SKM-1 treated with dmso at 0.1 percent for 144 hours (cell line): ENCODE results near the gene ERICH4.
"Not testable (repeated sequence)": the region's sequence is repeated elsewhere in the genome, so short reads cannot be mapped to it uniquely, and the experiment has no call there.

Source experiments
- DNase-seq: peaks from one replicate; lab custom pipeline; 2025; ENCODE audit not compliant: unreplicated experiment; lab: John Stamatoyannopoulos, UW

The ERICH4 gene

DNA sequence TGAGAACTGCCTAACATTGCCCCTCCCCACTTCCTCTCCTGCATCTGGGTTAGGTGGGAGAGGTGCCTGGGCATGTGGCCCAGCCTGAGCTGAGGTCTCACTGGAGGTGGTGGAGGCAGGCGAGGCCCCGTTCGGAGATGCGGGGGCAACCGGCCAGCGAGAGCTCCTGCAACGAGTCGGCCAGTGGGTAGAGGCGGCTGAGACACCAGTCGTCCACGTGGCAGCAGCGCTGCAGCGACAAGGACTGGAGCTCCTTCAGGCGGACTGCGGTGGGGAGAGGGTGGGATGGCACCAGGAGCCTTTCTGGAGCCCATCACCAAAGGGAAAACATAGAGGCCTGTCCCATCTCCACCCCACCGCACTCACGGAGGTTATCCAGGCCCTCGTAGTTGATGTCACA is 9.8 kb upstream of the ERICH4 start:
- no peak for DNase-seq

DNA sequence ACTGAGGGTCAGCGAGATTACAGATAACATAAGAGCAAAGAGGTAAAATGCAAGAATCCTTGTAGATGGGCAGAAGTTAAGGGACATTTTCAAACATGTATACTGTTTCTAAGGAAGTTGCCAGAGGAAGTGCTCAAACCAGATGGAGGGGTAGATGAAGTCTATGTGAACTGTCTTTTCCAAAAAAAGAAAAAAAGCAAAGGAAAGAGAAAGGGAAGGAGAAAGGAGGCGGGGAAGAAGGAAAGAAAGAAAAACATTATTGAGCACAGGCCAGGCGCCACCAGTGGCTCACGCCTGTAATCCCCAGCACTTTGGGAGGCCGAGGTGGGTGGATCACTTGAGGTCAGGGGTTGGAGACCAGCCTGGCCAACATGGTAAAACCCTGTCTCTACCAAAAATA is 8.5 kb upstream of the ERICH4 start:
- peak; percentile 8 for DNase-seq

DNA sequence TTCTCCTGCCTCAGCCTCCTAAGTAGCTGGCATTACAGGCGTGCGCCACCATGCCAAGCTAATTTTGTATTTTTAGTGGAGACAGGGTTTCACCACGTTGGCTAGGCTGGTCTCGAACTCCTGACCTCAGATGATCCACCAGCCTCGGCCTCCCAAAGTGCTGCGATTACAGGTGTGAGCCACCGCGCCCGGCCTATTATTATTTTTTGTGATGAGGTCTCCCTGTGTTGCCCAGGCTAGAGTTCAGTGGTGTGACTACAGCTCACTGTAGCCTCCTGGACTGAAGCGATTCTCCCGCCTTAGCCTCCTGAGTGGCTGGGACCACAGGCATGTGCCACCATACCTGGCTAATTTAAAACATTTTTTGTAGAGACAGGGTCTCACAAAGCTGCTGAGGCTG is 7.6 kb upstream of the ERICH4 start:
- not testable (repeated sequence) for DNase-seq

DNA sequence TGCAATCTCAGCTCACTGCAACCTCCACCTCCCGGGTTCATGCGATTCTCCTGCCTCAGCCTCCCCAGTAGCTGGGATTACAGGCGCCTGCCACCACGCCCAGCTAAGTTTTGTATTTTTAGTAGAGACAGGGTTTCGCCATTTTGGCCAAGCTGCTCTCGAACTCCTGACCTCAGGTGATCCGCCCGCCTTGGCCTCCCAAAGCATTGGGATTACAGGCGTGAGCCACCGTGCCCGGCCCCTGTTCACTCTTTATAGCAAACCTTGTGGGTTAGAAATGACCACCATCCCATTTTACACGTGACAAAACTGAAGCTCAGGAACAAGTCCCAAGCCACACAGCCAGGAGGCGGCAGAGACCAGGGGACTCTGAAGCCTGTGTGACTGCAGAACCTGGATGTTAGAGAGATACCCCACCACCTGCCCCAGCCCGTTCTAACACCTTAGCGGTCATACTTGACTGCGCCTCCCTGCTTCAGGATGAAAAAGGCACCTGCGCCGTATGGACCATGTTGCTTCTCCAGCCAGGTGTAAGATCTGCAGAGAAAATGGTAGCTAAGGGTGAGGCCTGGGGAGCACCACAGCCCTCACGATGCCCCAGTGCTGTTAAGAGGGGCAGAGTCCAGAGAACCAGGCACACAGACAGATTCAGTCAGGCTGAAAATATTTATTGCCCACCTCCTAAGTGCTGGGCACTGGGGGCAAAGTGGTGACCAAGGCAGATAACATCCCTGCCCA is 6.9 kb upstream of the ERICH4 start:
- DNase-seq: no peak

DNA sequence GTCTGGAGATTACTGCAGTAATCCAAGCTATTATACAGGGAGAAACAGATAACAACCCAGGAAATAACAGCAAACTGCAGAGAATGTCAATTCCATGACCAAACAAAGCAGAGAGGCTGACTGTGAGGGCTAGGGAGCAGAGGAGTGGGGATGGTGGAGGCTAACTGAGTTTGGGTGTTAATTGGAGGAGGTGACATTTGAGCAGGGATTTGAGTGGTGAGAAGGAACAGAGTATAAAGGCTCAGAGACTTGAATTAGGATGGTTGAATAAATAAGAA is 6.3 kb upstream of the ERICH4 start:
- no peak for DNase-seq

DNA sequence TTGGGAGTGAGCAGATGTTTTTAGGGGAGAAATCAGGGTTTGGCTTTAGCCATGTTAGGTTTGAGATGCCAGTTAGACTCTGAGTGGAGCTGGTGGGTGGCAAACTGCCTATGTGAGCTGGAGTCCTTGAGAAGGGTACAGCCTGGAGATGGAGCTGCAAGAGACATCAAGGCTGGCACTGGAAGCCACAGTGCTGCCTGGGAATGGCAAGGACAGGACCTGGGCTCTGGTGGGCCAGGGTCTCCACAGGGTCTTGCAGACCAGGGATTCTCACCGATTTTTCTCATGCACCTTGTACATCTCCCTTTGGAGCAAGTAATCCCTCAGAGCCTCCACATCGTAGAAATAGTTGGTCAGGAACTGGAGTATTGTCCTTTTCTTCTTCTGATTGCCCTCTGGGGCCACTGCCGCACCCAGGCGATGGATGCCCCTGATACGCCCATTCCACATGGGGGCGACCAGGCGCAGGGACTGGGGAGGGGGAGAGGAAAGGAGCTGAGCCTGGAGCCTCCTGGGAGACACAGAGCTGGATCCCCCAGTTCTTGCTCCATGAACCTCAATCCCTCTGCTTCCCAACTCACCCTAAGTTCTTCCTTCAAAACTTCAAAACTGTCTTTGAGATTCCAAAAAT is 4.9 kb upstream of the ERICH4 start:
- no peak for DNase-seq

DNA sequence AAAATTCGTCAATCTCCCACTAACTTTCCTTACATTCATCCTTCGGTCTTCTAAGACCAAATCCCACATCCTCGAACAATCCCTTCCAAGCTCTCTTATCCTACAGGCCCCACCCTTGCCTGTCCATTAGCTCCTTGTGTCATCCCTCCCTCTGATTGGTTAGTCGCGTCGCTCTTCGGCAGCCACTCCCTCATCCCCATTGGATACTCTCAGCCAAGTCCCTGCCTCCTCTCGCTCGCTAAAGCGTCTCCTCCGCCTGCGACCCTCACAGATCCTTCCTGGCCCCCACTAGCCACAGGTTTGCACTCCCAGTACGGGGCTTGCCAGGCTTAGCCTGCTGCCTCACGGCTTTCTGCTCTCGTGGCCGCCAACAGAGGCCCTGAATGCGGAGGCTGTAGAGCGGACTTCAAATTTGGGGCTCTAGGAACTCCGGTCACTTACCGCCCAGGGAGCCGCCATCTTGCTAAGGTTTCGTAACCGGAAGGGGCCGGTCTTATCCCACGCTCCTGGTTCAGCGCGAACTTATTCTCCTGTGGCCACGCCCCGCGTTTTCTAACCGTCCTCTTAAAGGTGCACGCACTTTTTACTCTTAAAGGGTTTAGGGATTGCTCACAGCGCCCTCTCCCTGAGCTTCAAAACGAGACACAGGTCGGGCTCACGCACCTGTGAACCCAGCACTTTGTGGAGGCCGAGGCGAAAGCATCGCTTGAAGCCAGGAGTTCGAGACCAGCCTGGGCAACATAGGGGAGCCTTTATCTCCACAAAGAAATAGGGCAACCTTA is 3.3 kb upstream of the ERICH4 start, which contains the start of gene DMAC2:
TSS of gene DMAC2 (minus strand) at position 472 of the 782 bp plus-strand sequence. CDS start at position 459, 13 bp downstream.
- peak; percentile 98 for DNase-seq

DNA sequence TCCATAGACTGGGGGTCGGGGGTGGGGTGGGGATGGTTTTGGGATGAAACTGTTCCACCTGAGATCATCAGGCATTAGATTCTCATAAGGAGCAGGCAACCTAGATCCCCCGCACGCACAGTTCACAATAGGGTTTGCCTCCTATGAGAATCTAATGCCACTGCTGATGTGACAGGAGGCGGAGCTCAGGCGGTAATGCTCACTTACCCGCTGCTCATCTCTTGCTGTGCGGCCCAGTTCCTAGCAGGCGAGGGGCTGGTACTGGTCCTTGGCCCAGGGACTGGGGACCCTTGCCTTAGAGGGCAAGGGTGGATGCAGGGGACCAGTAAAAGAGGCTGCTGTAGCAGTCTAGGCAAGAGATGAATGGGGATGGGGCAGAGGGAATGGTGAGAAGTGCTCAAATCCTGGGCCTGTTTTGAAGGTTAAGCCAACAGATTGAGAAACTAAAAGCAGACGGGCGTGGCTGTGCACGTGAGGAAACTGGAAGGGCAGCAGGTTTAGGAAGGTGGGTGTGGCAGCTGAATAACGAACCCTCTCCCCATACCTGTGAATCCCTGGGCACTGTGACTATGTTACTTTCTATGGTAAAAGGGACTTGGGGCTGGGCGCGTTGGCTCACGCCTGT is 1.5 kb upstream of the ERICH4 start:
- DNase-seq: no peak

DNA sequence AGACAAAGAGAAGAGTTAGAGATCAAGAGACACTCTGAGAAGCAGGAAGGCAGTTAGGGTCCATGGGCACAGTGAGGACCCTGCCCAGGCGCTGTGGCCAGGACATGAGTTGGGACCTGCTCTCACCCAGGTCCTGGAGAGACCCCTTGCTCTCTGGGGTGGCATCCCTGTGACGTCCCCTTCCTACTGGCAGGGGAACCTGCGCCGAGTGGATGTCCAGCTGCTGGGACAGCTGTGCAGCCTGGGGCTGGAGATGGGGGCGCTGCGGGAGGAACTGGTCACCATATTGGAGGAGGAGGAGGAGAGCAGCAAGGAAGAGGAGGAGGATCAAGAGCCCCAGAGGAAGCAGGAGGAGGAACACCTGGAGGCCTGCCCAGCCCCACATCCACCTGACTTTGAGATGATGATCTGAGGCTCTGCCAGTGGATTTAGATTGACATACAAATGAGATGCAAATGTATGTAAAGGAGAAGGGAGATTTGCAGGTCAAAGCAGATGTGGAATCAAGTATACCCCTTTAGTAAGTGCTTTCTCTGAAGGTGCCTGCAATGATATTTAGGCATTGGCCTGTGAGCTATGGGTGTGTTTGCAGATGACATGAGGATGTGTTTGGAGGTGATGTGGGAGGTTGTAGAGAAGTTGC is 978 bp downstream of the ERICH4 start:
- no peak for DNase-seq

DNA sequence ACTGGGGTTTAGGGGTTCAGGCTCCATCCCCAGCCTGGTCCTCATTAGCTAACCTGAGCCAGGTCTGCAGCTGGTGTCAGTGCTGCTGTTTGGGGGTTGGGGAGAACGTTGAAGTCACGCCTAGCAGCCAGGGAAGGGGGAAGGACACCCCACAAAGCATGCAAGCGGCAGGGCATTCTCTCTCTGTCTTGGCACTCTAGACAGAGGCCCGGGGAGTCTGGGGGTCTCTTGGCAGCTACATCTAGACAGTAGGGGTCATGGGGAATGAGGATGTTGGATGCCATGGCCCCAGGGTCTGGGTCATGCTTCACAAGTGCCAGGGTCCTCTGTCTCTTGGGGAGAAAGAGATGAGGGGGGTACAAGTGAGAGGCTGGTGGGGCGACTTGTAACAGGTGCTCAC is 2.6 kb downstream of the ERICH4 start:
- no peak for DNase-seq

DNA sequence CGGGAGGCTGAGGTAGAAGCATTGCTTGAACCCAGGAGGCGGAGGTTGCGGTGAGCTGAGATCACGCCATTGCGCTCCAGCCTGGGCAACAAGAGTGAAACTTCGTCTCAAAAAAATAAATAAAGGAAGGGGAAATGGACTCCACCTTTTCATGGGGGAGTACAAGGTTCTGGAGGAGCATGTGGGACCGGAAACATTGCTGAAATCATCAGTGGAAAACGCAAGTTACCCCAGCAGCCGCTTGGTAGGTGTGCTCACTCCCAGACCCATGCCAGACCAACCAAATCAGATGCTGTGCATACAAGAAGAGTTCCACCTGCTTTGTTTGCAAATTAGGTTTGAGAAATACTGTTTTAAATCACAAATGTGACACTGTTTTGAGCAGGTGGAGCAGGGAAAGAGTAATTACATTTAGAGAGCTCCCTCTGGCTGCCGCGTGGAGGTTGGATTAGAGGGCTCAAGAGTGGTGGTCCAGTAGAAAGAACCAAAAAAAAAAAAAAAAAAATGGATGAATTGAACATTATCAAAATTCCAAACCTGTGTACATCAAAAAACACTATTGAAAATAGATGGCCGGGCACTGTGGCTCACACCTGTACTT is 4.9 kb downstream of the ERICH4 start:
- DNase-seq: no peak

DNA sequence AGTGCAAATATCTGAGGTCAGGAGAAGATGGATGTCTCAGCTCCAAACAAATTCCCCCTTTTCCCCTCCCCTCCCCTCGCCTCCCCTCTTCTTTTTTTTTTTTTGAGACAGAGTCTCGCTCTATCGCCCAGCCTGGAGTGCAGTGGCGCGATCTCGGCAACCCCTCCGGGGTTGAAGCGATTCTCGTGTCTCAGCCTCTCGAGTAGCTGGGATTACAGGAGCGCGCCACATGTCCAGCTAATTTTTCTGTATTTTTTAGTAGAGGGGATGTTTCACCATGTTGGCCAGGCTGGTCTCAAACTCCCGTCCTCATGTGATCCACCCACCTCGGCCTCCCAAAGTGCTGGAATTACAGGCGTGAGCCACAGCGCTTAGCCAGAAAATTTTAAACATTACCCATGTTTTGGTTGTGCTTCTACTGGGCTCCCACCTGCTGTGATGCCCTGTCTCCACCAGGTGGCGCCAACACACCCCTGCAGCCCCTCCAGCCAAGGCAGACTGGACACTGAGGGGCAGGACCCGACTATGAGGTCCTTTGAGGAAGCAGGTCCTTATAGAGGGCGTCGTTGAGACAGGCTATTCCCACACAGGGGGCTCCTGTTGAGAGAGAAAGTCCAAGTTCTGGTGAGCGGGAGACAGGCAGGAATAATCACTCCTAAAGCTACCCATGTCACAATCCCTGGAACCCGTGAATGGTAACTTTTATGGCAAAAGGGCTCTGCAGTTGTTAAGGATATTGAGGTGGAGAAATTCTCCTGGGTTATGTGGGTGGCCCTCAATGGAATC is 6.3 kb downstream of the ERICH4 start:
- peak; percentile 61 for DNase-seq

DNA sequence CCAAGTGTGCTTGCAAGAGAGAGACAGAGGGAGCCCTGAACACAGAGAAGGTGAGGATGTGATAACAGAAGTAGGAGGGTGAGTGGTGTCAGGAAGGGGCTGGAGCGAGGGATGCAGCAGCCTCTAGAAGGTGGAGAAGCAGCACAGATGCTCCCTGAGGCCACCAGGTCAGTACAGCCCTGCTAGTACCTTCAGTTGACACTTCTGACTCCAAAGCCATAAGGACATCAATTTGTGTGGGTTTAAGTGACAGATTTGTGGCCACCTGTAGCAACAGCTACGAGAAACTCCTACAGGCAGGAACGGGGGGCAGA is 6.9 kb downstream of the ERICH4 start:
- DNase-seq: no peak

DNA sequence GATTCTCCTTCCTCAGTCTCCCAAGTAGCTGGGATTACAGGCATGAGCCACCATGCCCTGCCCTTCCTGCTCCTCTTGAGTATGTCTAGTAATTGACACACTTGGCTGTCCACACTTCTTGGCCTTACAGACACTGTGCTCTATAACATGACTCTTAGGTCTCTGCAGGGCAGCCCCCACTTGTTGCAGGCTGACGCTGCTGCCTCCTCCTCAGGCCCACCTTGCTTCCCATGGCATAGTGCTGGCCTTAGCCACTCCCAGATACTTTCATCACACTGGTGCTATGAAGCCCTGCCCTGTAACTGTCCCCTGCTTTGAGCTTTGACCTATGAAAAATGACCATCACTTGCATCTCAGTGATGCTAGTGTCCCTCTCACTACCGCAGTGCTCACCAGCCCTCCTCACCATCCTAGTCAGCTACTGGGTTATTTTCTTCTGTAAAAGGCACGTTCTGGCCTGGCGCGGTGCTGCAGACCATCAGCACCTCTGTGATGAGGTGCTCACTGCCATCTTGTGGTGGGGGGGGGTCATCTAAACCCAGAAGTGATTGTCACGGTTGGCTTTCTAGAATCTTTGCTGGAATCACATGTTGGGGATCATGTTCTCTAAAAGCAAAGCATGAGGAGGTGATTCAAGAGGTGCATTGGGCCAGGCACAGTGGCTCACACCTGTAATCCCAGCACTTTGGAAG is 9.8 kb downstream of the ERICH4 start:
- no peak for DNase-seq

DNA sequence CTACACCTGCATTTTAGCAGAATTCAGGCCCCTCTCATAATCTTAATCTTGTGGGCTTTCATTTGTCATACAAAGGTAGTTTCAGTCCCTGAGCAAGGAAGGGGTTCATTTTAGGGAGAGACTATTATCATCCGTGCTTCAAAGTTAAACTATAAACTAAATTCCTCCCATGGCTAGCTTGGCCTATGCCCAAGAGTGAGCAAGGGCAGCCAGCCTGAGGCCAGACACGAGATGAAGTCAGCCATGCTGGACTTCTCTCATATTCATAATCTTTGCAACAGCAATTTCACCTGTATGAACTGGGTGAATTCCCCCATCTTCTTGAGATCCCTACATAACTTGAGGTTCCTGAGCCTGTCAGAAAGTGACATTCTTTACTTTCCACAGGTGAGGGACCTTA is 13.0 kb downstream of the ERICH4 start:
- no peak for DNase-seq

DNA sequence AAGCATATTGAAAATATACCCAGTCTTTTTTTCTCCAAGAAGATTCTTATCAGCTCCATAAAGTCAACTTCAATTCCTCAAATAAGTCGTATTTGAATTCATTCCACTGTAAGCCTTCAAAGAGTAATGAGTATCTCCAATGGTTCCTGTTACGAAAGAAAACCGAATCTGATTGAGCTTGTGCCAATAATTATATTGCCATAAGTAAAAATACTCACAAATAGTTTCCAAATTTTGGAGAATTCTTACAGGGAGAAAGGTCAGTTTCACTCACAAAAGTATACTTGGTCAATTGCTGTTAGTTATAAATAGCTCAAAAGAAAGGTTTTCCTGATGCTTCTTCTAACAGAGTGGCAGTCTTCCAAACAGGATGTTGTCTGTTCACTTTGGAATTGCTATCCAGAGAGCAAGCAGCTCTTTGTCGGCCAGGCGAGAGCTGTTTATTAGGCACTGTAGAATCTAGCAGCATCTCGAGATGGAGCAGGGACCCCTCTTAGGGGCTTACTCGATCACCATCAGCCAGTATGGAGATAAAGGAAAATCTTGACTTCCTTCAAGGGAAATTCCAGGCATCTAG is 13.5 kb downstream of the ERICH4 start:
- no peak for DNase-seq

DNA sequence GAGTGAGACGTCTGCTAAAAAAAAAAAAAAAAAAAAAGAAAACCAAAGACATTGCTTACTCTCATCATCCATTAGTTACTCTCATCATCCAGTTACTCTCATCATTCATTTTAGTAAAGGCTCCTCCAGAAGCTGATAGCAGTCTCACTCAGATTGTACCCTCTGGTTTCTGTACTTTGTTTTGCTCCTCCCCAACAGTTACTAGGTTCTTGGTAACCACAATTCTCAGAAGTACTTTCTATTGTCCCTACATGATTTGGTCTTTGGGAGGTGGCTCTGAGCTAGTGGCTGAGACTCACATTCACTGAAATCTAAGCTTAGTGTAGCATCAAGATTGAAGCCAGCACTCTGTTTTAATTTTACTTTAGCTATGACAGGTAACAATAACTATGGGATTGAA is 14.3 kb downstream of the ERICH4 start:
- DNase-seq: no peak

DNA sequence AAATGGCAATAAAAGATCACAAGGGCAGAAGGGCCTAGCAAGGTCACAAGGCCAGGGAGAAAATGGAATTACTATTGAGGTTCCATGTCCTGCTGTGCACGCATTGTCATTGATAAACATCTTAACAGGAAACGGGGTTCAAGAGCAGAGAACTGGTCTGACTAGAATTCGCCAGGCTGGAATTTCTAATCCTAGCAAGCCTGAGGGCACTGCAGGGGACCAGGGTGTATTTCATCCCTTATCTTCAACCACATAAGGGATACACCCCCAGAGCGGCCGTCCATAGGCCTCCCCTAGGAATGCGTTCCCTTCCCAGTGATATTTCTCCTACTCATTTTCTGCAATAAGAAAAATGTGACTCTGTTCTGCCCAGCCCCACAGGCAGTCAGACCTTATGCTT is 19.5 kb downstream of the ERICH4 start:
- DNase-seq: no peak
